HG03039 (cell line): Measurements from ENCODE around the gene DLL4.

Experiments
- ATAC-seq: cut with Tn5 transposase; IDR thresholded peaks from one replicate; pipeline ENCODE4 v1.9.1; 2021; ENCODE audit warnings: mild to moderate bottlenecking, moderate library complexity; ENCODE audit not compliant: unreplicated experiment

Gene DLL4

GRCh38 chr15:40985541-40986330, 56.6 kb downstream of the DLL4 start:
- ATAC-seq: no peak

GRCh38 chr15:40986820-40987219, 57.7 kb downstream of the DLL4 start:
- ATAC-seq: no peak

GRCh38 chr15:40988156-40988555, 59.0 kb downstream of the DLL4 start:
- ATAC-seq: no peak
